Activated CD4-positive, CD25-positive, alpha-beta regulatory T cell treated with anti-CD3 and anti-CD28 coated beads, Interleukin-2, amount 50 U/mL, for 16 hours (primary cell): Measurements from ENCODE around the gene VAPA.

Experiments
- DNase-seq: peaks from one replicate; pipeline ENCODE4 v3.0.0-alpha.2; 2020; ENCODE audit warnings: low read depth, low spot score

Gene VAPA

GRCh38 chr18:9971313-9971920 lies 57.6 kb downstream of the VAPA start:
- DNase-seq = peak; percentile 39

DNA sequence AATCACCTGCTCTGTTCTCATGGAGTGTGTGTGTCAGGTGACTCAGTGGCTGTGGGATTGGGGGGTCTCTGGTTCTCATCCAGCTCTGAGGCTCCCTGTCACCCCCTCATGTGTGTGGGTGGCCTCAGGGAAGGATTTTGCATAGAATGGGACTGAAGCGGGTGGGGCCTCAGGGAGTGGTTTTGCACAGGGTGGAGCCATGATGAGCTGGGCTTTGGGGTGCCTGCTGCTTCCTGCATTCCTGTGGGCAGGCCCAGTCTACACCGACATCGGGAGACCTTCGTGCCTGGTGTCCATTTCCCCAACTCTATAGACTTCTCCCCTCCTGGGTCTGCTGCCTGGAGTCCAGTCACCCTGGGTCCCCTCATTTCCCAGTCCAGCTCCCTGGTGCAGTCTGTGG lies 59.7 kb downstream of the VAPA start:
- no peak for DNase-seq

- DNase-seq = no peak
Measured at GRCh38 chr18:9974279-9974915, 60.6 kb downstream of the VAPA start.

DNA sequence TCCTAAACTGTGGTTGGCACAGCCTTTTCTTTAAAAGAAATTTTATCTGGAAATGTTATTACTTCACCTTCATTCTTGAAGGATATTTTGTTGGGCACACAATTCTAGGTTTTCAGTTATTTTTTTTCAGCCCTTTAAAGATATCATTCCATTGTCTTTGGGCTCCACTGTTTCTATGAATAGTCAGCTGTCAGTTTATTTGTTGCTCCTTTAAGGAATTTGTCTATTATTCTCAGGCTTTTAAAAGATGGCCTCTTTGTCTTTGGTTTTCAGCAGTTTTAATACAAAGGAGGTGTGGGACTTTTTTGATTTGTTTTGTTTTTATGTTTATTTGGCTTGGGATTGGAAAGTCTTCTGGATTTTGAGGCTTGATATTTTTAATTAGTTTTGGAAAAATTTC lies 61.8 kb downstream of the VAPA start:
- DNase-seq = no peak

DNA sequence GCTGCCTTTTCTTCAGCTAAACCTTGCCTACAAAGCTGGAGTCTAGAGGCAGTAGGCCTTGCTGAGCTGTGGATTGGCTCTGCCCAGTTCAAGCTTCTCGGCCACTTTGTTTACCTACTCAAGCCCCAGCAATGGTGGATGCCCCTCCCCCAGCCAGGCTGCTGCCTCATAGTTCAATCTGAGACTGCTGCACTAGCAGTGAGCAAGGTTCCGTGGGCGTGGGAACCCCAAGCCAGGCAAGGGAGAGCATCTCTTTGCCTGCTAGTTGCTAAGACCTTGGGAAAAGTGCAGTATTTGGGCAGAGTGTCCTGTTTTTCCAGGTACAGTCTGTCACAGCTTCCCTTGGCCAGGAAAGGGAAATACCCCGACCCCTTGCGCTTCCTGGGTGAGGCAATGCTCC lies 68.9 kb downstream of the VAPA start:
- no peak for DNase-seq

- DNase-seq = no peak
Measured at GRCh38 chr18:9984080-9984479, 70.3 kb downstream of the VAPA start.

GRCh38 chr18:9985641-9986040 lies 71.8 kb downstream of the VAPA start:
- DNase-seq = no peak

DNA sequence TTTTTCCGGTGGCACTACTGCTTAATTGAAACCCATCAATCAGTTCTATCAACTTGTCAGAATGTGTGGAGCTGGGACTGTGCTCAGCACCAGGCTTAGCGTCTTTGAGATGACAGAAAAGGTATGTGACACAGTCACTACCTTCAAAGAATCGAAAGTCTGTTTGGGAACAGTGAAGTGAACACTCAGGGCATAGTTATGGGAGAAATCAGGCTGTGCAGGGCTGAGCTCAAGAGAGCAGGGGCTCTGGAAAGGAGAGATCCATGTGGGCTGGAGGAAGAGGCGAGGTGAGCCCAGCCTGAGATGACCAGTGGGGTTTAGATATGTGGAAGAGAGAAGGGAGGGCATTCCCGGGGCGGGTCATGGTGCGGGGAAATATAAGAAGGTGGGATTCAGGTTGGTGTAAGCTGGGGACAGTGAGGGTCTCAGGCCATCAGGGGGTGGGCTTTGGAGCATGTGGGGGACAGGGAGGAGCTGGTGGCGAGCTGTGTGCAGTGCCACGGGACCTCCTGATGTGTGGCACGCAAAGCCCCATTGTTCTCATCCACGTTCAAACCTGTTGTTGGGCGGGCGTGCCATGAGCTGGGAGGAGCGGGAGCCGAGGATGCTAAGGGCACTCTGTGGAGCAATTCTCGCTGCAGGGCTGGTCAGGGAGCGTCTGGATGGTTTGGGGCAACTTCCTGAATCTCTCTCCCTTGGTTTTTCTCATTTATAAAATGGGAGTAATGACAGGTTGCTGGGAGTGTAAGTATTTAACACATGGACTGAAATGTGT lies 72.5 kb downstream of the VAPA start:
- DNase-seq = no peak

DNA sequence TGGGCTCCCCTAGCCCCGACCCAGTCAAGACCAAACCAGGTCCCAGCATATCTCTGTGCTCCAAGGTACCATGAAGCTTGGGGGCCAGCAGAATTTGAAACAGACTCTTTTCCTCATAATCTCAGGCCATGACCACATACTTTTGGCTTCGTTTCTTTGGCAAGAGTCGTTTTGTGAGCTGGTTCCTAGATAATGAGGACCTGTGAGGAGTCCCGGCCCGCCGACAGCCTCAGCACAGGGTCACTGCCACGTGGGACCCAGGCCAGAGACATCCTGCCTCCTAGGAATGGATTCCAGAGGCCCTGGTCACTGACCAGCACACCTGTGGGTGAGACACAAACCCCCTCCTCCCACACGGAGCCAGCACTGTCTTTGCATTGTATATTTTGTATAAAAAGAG lies 73.5 kb downstream of the VAPA start:
- DNase-seq = no peak

- DNase-seq = no peak
Measured at GRCh38 chr18:9987931-9988330, 74.1 kb downstream of the VAPA start.

DNA sequence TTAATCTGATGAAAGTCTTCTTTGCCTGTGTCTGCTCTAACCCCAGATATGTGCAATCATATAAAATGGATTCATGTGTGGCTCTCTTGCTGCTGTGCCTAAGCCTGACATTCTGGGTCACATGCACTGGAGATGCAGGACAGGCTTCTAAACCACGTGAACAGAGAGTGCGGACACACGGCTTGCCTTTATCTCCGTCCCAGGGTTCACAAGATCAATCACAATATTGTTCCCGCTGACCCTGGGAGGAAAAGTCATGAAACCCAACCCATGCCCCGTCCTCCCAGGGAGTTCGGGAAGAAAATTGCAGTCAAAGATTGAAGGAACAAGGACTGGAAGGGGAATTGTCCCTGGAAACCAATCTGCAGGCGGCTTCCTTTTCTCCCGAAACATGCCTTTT lies 74.8 kb downstream of the VAPA start:
- no peak for DNase-seq

DNA sequence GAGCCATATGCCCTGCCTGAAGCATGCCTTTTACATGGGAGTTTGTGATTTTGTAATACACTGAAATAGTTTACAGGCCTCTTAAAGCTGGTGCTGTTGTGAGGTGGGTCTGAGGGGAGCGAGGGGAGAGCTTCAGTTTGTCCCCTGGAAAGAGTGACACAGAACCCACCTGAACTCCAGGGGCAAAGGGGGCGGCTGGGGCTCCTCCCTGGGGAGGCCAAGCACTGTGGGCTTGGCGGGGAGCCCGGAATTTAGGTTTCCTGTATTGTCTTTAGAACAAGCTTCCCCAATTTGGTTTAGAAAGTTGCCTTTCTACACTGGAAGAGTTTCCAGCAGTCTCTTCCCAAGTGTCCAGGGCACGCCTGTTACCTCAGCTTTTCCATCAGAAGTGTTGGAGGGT lies 75.7 kb downstream of the VAPA start:
- DNase-seq = no peak

DNA sequence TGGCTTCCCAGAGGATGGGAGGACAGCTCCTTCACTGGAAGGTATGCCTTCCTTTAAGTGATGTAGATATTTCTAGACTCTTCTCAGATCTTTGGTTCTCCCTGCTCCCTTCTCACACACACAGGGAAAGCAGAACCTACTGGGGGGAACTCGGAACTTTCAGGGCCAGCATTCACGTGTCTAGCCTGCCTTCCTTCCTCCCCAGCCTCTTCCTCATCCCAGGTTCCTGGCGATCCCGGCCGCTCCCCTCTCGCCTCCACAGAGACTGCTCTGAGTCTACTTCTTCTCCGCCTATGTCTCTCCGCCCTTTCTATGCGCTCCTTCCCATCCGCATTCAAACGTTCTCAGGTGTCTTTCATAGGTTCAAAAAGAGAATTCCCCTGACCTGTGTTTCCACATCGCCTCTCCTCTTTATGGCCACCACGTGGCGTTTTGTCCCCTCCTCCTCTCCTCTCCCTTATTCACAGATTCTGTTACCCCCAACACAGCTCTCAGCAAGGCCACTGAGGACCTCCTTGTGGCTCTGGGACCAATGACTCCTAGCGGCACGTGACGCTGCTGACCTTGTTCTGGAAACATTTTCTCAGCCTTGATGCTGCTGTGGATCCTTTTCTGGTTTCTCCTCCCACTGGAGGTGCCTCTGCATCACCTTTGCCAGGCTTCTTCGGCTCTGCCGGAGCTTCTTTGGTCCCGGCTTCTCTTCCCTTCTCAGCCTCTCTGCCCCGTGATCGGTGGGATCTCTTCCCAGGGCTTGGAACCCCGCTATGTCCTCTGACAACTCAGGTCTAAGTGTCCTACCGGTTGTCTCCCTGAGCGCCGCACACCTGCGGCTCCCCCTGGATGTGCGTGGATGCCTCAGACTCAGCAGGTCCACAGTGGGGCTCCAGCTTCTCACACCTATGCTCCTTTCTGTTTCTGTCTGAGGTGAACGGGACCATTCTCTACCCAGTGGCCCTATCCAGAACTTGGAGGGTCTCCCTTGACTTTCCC lies 77.5 kb downstream of the VAPA start:
- no peak for DNase-seq

DNA sequence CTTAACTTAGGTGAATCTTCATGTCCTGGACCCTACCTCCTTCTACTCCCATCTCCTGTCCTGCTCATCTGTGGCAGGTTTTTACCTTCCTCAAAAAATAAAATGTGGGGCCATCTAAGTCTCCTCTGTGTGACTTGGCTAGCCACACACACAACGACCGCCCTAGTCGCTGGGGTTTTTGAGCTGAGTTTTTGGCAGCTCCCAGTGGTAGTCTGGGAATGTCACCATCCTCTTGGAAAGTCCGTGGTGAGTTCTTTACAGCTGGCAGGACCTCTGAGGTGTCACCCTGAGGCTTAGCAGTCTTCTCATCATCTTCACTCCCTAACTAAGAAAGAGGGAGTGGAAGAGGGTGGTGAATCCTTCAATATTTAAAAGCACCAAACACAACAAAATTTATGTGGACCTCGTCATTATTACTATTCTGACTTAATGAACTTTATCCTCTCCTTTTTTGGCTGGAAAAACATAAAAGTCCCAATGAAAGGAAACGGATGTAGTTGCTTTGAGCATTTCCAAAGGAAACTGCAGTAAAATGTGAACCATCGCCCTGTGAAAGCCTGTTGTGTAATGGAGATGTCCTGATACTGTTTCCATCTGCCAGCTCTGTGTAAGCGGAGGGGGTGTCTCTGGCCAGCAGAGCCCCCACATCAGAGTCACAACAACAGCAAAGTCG lies 78.6 kb downstream of the VAPA start:
- DNase-seq = no peak

GRCh38 chr18:9992973-9993520 lies 79.2 kb downstream of the VAPA start:
- DNase-seq = no peak

DNA sequence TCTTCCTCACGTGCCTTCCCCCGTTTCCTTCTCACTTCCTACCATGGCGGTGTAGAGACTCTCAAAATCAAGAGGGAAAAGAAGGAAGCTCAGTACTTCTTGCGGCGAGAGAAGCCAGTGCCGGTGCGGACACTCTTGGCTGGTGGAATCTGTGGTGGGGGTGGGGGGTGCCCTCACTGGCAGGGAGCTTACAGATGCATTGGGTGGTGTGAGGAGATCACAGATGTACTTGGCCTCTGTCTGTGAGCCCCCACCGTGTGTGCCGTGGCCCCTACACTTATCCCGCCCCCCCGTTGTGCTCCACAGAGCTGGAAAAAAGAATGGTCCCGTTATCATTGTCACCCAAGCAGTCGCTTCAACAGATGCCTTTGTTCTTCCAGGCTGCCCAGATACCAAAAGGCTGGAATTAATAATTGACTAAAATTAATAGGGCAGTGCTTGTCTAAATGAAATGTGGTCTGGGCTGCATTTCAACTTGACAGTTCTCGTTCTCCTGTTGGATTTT lies 79.8 kb downstream of the VAPA start:
- no peak for DNase-seq

- no peak for DNase-seq
Measured at GRCh38 chr18:9994026-9994570, 80.3 kb downstream of the VAPA start.

- DNase-seq = no peak
Measured at GRCh38 chr18:9994701-9995235, 81.0 kb downstream of the VAPA start.

DNA sequence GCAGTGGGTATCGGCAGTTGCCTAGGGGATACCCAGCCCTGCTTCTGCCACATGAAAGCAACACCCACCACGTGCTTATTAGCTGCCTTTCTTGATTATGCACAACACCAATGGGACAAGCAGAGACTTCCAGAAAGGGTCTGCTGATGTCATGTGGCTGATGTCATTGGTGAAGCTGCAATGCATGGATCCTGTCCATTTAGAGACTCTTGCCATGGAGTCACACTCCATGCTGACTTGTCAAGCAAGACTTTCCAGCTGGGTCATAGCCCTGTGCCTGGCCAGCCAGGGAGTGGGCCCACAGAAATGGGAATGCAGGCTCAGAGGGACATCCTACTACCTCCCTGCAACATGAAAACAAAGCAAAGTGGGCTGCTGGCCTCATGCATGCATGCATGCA lies 81.8 kb downstream of the VAPA start:
- DNase-seq = no peak

- DNase-seq = no peak
Measured at GRCh38 chr18:9996094-9996493, 82.3 kb downstream of the VAPA start.
